ENCODE data around the gene DDR1.
"Not testable (repeated sequence)": the region's sequence is repeated elsewhere in the genome, so short reads cannot be mapped to it uniquely, and the experiment has no call there.

The DDR1 gene

GRCh38 chr6:30883685-30884520 is at the start of gene DDR1:
Gene DDR1, plus strand, starts transcription at chr6:30884519. Its CDS starts 4,211 bp downstream, at chr6:30888730.
- DNase-seq: peak; percentile 28

DNA sequence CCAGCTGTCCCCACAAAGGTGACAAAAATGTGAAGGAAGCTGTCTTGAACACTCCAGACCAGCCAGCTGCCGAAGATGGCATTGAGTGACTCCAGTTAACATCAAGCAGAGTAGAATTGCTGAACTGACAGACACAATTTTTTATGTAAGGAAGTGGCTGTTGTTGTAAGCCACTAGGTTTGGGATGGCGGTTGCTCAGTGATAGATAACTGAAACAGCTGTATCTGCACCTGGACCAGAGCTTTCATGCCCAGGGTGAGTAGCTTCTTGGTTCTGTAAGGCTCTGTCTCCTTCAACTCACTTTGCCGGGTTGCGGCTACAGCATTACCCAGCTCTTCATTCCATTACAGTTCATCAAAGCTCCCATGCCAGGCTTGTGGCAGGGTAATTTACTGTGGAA is 49.7 kb upstream of the DDR1 start:
- no peak for DNase-seq

- DNase-seq: no peak
Observed at GRCh38 chr6:30835576-30835975, 48.7 kb upstream of the DDR1 start.

DNA sequence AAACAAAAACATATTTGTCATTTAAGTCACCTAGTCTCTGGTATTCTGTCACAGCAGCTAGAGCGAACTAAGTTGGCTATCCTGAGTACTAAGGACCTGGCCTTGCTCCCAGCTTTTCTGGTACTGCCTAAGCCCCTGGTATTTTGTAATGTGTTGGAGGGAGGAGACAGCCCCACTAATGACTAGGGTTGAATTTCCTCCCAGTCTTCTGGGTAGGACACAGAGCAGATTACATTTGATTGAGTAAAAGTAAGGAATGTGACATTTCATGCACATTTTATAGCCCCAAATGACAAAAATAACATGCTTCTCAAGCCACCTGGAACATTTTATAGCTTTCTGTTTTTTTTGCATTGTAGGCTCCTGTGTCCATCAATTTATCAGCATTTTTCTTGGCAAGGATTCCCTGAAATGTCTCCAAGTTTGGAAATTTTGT is 47.9 kb upstream of the DDR1 start:
- no peak for DNase-seq

GRCh38 chr6:30836957-30837356 is 47.4 kb upstream of the DDR1 start:
- DNase-seq: no peak

DNA sequence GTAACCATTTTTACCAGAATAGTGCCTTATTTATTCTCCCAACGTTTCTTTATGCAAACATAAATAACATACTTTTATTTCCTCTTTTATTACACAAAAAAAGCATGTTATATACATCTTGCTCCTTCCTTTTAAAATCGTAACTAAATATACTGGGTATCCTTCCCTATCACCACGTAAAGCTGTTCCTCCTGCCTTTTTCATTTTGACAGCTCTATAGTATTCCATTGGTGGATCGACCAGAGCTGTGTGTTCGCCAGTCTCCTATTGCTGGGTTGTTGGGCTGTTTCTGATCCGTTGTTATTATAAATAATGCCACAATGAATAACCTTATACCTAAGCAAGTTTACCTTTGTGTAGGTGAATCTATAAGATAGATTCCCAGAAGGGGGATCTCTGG is 46.9 kb upstream of the DDR1 start:
- no peak for DNase-seq

DNA sequence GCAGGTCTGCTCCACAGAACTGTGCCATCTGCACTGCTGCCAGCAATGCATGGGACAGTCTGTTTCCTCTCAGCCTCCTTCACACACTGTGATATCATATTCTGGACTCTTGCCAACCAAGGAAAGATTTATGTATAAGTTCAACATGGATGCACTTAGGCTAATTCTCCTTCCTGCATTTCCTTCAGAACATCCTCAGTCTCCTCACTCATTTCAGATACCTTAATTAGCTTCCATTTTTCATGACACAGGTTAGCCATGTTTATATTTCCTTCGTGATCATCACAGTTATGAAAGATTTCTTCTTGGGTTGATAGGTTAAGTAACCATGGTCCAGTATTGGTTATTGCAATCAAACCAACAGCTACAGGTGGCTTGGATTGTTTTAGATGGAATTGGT is 46.4 kb upstream of the DDR1 start:
- DNase-seq: no peak

GRCh38 chr6:30839671-30840070 is 44.6 kb upstream of the DDR1 start:
- DNase-seq: no peak

DNA sequence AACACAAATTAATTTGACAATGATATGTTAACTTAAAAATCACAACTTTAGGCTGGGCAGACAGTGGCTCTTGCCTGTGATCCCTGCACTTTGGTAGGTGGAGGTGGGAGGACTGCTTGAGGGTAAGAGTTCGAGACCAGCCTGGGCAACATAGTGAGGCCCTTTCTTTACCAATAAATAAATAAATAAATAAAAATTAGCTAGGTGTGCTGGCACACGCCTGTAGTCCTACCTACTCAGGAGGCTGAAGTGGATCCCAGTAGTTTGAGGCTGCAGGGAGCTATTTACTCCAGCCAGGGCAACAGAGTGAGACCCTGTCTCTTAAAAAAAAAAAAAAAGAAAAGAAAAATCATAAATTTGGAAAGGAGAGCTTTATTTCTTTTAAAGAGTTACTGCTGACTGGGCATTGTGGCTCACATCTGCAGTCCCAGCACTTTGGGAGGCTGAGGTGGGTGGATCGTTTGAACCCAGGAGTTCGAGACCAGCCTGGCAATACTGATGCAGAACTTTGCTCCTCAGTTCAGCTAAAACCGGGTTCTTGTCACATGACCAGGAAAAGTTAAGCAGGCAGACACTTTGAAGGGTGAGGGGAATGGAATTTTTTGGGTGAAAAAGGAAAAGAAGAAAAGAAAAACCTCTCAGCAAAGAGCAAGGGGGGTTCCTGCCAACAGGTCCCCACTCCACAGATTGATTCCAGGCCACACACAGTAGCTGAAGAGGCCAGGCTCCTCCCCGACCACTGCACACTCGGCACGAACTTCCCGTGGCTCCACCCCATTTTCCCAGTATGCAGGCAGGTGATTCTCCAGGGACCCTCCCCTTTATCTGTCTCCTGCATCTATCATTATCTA is 44.0 kb upstream of the DDR1 start:
- DNase-seq: no peak

DNA sequence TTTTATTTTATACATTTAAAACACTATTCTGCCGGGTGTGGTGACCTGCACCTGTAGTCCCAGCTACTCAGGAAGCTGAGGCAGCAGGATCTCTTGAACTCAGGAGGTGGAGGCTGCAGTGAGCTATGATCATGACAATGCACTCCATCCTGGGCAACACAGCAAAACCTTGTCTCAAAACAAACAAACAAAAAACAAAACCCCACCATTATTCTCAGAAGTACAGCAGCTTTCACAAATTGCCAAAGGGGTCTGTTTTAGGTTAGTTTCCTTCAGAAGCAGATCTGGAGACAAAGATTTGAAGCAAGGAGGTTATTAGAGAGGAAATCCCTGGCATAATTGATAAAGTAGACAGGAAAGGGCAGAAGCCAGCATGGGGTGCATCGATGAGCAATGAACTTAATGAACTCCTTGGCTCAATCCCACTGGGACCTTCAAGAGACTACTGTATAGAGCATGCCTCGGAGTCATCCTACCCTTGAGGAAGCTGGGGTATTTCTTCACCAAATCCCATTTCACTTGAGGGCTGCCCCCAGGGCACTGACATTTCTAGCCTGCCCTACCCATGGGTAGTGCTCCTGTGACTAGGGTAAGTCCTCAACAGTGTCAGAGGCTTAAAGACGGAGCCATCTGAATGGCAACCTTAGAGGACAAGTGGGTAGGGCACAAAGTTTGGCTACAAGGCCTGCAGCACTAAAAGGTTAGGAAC is 43.2 kb upstream of the DDR1 start:
- DNase-seq: no peak

GRCh38 chr6:30841644-30842504 is 42.4 kb upstream of the DDR1 start:
- DNase-seq: no peak

DNA sequence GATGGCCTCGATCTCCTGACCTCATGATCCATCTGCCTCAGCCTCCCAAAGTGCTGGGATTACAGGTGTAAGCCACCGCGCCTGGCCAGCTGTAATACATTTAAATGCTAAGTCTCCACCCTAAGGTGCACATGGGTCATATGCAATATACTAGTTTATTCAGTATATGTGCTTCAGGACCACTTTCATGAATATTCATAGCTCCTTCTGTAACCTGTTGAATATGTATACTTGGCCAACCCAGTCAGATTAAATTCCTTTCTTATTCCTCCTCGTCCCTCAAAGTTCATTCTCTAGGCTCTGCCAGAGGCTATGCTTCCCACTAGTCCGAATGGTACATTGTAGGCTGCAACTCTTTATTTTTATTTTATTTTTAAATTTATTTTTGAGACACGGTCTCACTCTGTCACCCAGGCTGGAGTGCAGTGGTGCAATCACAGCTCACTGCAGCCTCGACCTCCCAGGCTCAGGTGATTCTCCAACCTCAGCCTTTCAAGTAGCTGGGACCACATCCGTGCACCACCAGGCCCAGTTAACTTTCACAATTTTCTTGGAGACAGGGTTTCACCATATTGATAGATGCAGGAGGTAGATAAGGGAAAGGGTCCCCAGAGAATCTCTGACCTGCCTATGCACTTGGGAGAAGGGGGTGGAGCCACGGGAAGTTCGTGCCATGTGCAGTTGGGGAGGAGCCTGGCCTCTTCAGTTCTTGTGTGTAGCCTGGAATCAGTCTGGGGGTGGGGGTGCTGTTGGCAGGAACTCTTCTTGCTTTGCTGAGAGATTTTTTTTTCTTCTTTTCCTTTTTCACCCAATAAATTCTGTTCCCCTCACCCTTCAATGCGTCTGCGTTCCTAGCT is 41.3 kb upstream of the DDR1 start:
- no peak for DNase-seq

DNA sequence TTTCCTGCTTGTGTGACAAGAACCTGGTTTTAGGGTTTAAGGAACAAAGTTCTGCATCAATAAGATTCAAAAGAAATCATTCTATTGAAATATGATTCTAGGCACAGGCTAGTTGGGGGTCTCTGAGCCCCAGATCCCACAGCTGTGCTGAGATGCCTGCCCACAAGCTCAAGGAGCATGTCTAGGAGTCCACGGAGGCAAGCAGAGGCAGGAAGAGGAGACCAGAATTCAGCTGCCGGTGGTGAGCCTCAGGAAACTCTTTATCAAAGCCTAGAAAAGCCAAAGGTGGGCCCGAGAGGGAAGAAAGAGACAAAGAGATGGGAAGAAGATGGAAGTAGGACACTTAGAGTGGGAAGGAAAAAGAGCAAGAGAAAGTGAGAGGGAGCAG is 40.7 kb upstream of the DDR1 start:
- no peak for DNase-seq

GRCh38 chr6:30844118-30844535 is 40.2 kb upstream of the DDR1 start:
- no peak for DNase-seq

- no peak for DNase-seq
Observed at GRCh38 chr6:30845183-30845582, 39.1 kb upstream of the DDR1 start.

- DNase-seq: no peak
Observed at GRCh38 chr6:30847421-30847970, 36.8 kb upstream of the DDR1 start.

GRCh38 chr6:30847971-30848436 is 36.3 kb upstream of the DDR1 start:
- DNase-seq: no peak

GRCh38 chr6:30849903-30850651 is 34.2 kb upstream of the DDR1 start:
- no peak for DNase-seq

GRCh38 chr6:30852459-30852858 is 31.9 kb upstream of the DDR1 start:
- not testable (repeated sequence) for DNase-seq
